MM.1S (cell line): ENCODE data around the gene RPS13.

Source experiments
- DNase-seq: peaks from one replicate; pipeline ENCODE4 v3.0.0-alpha.2; 2015
- H2AFZ ChIP-seq: fragments of 300-600 bp; sonication (generic); 2 replicates; pipeline ENCODE4 v1.6.0; 2016; ENCODE audit warnings: antibody characterized with exemption, low read length
- H3F3A ChIP-seq: fragments of 300-600 bp; sonication (generic); 2 replicates; pipeline ENCODE4 v1.6.1; 2016; ENCODE audit warnings: mild to moderate bottlenecking, antibody characterized with exemption, low read length, moderate library complexity, mixed read lengths; ENCODE audit not compliant: insufficient read depth
- H3K27ac ChIP-seq: fragments of 300-600 bp; sonication (generic); 2 replicates; pipeline ENCODE4 v1.5.1; 2016; ENCODE audit warnings: mild to moderate bottlenecking, low read length
- H3K27me3 ChIP-seq: fragments of 300-600 bp; sonication (generic); replicated peaks from 2 replicates; pipeline ENCODE4 v1.6.0; 2016; ENCODE audit warnings: low read length; ENCODE audit not compliant: insufficient read depth
- H3K36me3 ChIP-seq: fragments of 300-600 bp; sonication (generic); replicated peaks from 2 replicates; pipeline ENCODE4 v1.6.1; 2016; ENCODE audit warnings: mild to moderate bottlenecking, low read length, mixed read lengths; ENCODE audit not compliant: insufficient read depth
- H3K4me1 ChIP-seq: fragments of 300-600 bp; sonication (generic); 2 replicates; pipeline ENCODE4 v1.6.1; 2016; ENCODE audit warnings: low read length, mixed read lengths
- H3K4me2 ChIP-seq: fragments of 300-600 bp; sonication (generic); 2 replicates; pipeline ENCODE4 v1.6.0; 2016; ENCODE audit warnings: low read depth, low read length
- H3K4me3 ChIP-seq: fragments of 300-600 bp; sonication (generic); 2 replicates; pipeline ENCODE4 v1.5.1; 2016; ENCODE audit warnings: low read length, mixed read lengths
- H3K79me2 ChIP-seq: fragments of 300-600 bp; sonication (generic); 2 replicates; pipeline ENCODE4 v1.6.1; 2016; ENCODE audit warnings: mixed run types, low read length, mixed read lengths
- H3K9ac ChIP-seq: fragments of 300-600 bp; sonication (generic); 2 replicates; pipeline ENCODE4 v1.6.1; 2016; ENCODE audit warnings: low read length, mixed read lengths
- H3K9me2 ChIP-seq: fragments of 300-600 bp; sonication (generic); replicated peaks from 2 replicates; pipeline ENCODE4 v1.6.1; 2016; ENCODE audit warnings: mild to moderate bottlenecking, low read length, mixed read lengths; ENCODE audit not compliant: insufficient read depth
- H3K9me3 ChIP-seq: fragments of 300-600 bp; sonication (generic); replicated peaks from 2 replicates; pipeline ENCODE4 v1.6.1; 2016; ENCODE audit warnings: mild to moderate bottlenecking, low read length, mixed read lengths; ENCODE audit not compliant: insufficient read depth
- H4K20me1 ChIP-seq: fragments of 300-600 bp; sonication (generic); 2 replicates; pipeline ENCODE4 v1.6.1; 2016; ENCODE audit warnings: mild to moderate bottlenecking, low read length, moderate library complexity, mixed read lengths; ENCODE audit not compliant: insufficient read depth
- CTCF ChIP-seq: fragments of 300-600 bp; sonication (generic); IDR thresholded peaks from 2 replicates; pipeline ENCODE4 v1.5.1; 2016; ENCODE audit warnings: antibody characterized with exemption, low read length, mixed read lengths
- EZH2 ChIP-seq: fragments of 300-600 bp; sonication (generic); optimal IDR thresholded peaks from 2 replicates; pipeline ENCODE3; 2017; ENCODE audit warnings: low read depth, mild to moderate bottlenecking, antibody characterized with exemption, low read length, mixed read lengths
- EZH2phosphoT487 ChIP-seq: fragments of 300-600 bp; sonication (generic); IDR thresholded peaks from 2 replicates; pipeline ENCODE4 v1.6.1; 2018; ENCODE audit warnings: antibody characterized with exemption, low read length

RPS13 gene

DNA sequence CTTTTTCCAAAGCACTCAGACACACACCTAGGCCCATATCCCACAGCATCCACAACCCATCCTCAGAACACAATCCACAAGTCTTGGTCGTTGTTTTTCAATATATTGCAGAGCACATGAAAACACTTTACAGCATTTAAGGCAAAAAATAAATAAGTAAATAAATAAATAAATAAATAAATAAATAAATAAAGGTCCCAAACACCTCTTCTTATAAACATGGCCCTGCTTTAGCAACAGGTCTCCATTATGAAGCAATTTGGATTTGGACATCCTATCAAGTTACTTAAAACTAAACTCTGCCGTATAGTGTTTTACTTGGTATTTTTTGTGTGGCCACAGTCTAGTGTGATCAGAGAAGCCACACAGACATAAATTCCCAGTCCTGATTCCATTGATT lies 52.5 kb downstream of the RPS13 start:
- Histone ChIP-seq H2AFZ (no peak overlapping the region), H4K20me1 (no peaks in the 10 kb centered on the region), H3K36me3 (peaks cover 7% of the 10 kb centered on the region; the same call in 1 of the 2 replicates), H3F3A (no peaks in the 10 kb centered on the region), H3K9me3 (no peaks in the 10 kb centered on the region), H3K4me3 (no peak overlapping the region), H3K9ac (no peak overlapping the region), H3K27me3 (no peaks in the 10 kb centered on the region), H3K4me2 (no peak overlapping the region), H3K79me2 (peaks cover 58% of the 10 kb centered on the region), H3K27ac (no peak overlapping the region), H3K9me2 (no peaks in the 10 kb centered on the region), H3K4me1 (no peaks in the 10 kb centered on the region)
- TF ChIP-seq EZH2, result no peak
- no peak for TF ChIP-seq EZH2phosphoT487
- no peak for TF ChIP-seq CTCF
- no peak for DNase-seq
